SK-N-SH (cell line): ENCODE data around the gene MYMK. TPM values are rescaled to one million over a fixed set of nuclear protein-coding genes. Genes with fewer than 3 reads are reported as not detected.

Experiments used
- CTCF ChIA-PET: fragments of 300-600, 350-600 bp; formaldehyde crosslinking; extraction: SDS; loops from one replicate; lab custom pipeline; 2021; lab: Yijun Ruan, JAX
- POLR2A ChIA-PET: fragments of 350-600 bp; sonication (Branson Sonifier 250); formaldehyde crosslinking; extraction: SDS; loops from one replicate; lab custom pipeline; 2020; ENCODE audit warnings: antibody characterized with exemption, inconsistent platforms; lab: Yijun Ruan, JAX
- DNase-seq: peaks from one replicate; pipeline ENCODE4 v3.0.0; 2012
- H2AFZ ChIP-seq: fragments of 200-600 bp; sonication (generic); 2 replicates; pipeline ENCODE4 v1.8.1; 2016; ENCODE audit warnings: antibody characterized with exemption, mild to moderate bottlenecking, low read depth
- H3F3A ChIP-seq: fragments of 200-600 bp; sonication (generic); replicated peaks from 2 replicates; pipeline ENCODE3; 2016; ENCODE audit warnings: antibody characterized with exemption, mild to moderate bottlenecking; ENCODE audit not compliant: insufficient read depth
- H3K27ac ChIP-seq, 2 experiments: fragments of 200-500 bp in 1 of 2; fragments of 200-600 bp in 1 of 2; sonication (Bioruptor generic) in 1 of 2; sonication (generic), shearing (Covaris generic) in 1 of 2; 2 replicates each; pipeline versions ENCODE4 v1.5.1 to v1.6.1; 2014 to 2016; ENCODE audit warnings: low read depth in 2 of 2, inconsistent platforms in 1 of 2, low read length in 1 of 2, mild to moderate bottlenecking in 1 of 2, mixed read lengths in 1 of 2
- H3K27me3 ChIP-seq: fragments of 200-600 bp; sonication (generic), shearing (Covaris generic); 2 replicates; pipeline ENCODE4 v1.6.1; 2016; ENCODE audit warnings: mixed run types; ENCODE audit not compliant: insufficient read depth
- H3K36me3 ChIP-seq, 2 experiments: fragments of 200-500 bp in 1 of 2; fragments of 200-600 bp in 1 of 2; sonication (Bioruptor generic) in 1 of 2; sonication (generic) in 1 of 2; replicated peaks in 1 of 2; 2 replicates each; pipeline versions ENCODE3 to v1.5.1; 2014 to 2016; ENCODE audit warnings: low read length in 1 of 2, mild to moderate bottlenecking in 1 of 2; ENCODE audit not compliant: insufficient read depth in 2 of 2, control insufficient read depth in 1 of 2
- H3K4me1 ChIP-seq, 2 experiments: fragments of 200-500 bp in 1 of 2; fragments of 200-600 bp in 1 of 2; sonication (Bioruptor generic) in 1 of 2; sonication (generic), shearing (Covaris generic) in 1 of 2; 2 replicates each; pipeline versions ENCODE4 v1.5.1 to v1.6.1; 2014 to 2016; ENCODE audit warnings: low read depth in 1 of 2, low read length in 1 of 2, mixed run types in 1 of 2; ENCODE audit not compliant: insufficient read depth in 2 of 2, control insufficient read depth in 1 of 2
- H3K4me2 ChIP-seq: fragments of 200-600 bp; sonication (generic), shearing (Covaris generic); 2 replicates; pipeline ENCODE4 v1.6.1; 2017; ENCODE audit warnings: mixed run types
- H3K4me3 ChIP-seq, 2 experiments: fragments of 200-500 bp in 1 of 2; fragments of 200-600 bp in 1 of 2; sonication (Bioruptor generic) in 1 of 2; sonication (generic), shearing (Covaris generic) in 1 of 2; 2 replicates each; pipeline versions ENCODE4 v1.5.1 to v1.8.1; 2014 to 2016; ENCODE audit warnings: low read depth in 2 of 2, inconsistent platforms in 1 of 2, low read length in 1 of 2, mild to moderate bottlenecking in 1 of 2, mixed read lengths in 1 of 2, moderate library complexity in 1 of 2
- H3K79me2 ChIP-seq: fragments of 200-600 bp; sonication (generic); 2 replicates; pipeline ENCODE4 v1.8.1; 2017; ENCODE audit warnings: mild to moderate bottlenecking; ENCODE audit not compliant: insufficient read depth
- H3K9ac ChIP-seq: fragments of 200-600 bp; sonication (generic); 2 replicates; pipeline ENCODE4 v1.6.1; 2017; ENCODE audit warnings: mixed run types
- H3K9me2 ChIP-seq: fragments of 200-600 bp; sonication (generic); 2 replicates; pipeline ENCODE4 v1.6.1; 2017; ENCODE audit warnings: mixed run types
- H3K9me3 ChIP-seq: fragments of 200-600 bp; sonication (generic); 2 replicates; pipeline ENCODE4 v1.6.1; 2017; ENCODE audit warnings: mixed run types, mild to moderate bottlenecking, moderate library complexity
- H4K20me1 ChIP-seq: fragments of 200-600 bp; sonication (generic); 2 replicates; pipeline ENCODE4 v1.6.1; 2017; ENCODE audit warnings: mild to moderate bottlenecking, mixed run types; ENCODE audit not compliant: insufficient read depth
- EZH2phosphoT487 ChIP-seq: fragments of 200-600 bp; sonication (generic); IDR thresholded peaks from 2 replicates; pipeline ENCODE4 v1.6.1; 2017; ENCODE audit warnings: low read depth, mixed run types, mild to moderate bottlenecking, antibody characterized with exemption, moderate library complexity, borderline replicate concordance
- FOXM1 ChIP-seq: IDR thresholded peaks from 2 replicates; pipeline ENCODE4 v1.4.0; 2012; ENCODE audit warnings: low read depth, mild to moderate bottlenecking
- NFIC ChIP-seq: IDR thresholded peaks from 2 replicates; pipeline ENCODE4 v1.4.0; 2012; ENCODE audit warnings: borderline replicate concordance
- RFX5 ChIP-seq: IDR thresholded peaks from 2 replicates; pipeline ENCODE4 v1.6.1; 2012; ENCODE audit warnings: mild to moderate bottlenecking, improper control_type of control experiment, low read length
- RXRA ChIP-seq: IDR thresholded peaks from 2 replicates; pipeline ENCODE4 v1.4.0; 2012; ENCODE audit warnings: low read depth, mild to moderate bottlenecking, borderline replicate concordance
- SMC3 ChIP-seq: IDR thresholded peaks from 2 replicates; pipeline ENCODE4 v1.6.1; 2012; ENCODE audit warnings: low read depth, low read length, improper control_type of control experiment
- TAF1 ChIP-seq: IDR thresholded peaks from 2 replicates; pipeline ENCODE4 v1.6.1; 2012; ENCODE audit warnings: low read depth, mild to moderate bottlenecking, low read length, moderate library complexity, borderline replicate concordance
- TCF12 ChIP-seq: IDR thresholded peaks from 2 replicates; pipeline ENCODE4 v1.4.0; 2012
- YY1 ChIP-seq: IDR thresholded peaks from 2 replicates; pipeline ENCODE4 v1.4.0; 2012; ENCODE audit warnings: low read depth, mild to moderate bottlenecking
- WGBS: methylation state at CpG from one replicate; pipeline ENCODE4 v1.1.6; 2017; ENCODE audit warnings: low lambda C conversion rate; 5-methylcytosine and 5-hydroxymethylcytosine counted together
- polyA plus RNA-seq, 3 experiments: library from polyadenylated mRNA; depleted of rRNA; stranded (reverse); fragments of >200 nt; gene quantifications; 2 replicates each; pipeline ENCODE4 v1.2.3, GENCODE V29; 2012
- TF ChIP-seq, protein P1 (sequence below): fragments of 150-350 bp; IDR thresholded peaks from 2 replicates; pipeline ENCODE4 v1.6.1; 2017; ENCODE audit warnings: antibody characterized with exemption, low read length, low read depth, borderline replicate concordance

MYMK gene
- polyA plus RNA-seq, 1 of the 3 experiments (the other 2 are of a cell fraction): not detected

DNA sequence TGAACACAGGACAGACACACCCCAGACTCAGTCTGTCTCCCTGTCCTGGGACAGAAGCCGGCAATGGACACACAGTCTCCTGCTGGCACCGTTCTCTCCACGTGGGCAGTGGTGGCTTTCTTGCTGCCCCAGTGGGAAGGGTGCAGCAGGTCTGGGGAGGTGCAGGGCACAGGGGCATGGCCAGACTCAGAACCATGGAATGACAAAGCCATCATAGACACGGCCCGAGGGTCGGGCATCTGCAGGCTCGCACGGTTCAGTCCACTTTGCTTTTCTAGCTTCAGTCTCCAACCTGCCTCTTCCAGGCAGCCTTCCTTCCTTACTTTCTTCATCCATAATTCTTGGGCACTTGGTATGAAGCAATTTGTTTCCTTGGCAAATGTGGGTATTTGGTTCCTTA lies 16.7 kb downstream of the MYMK start:
- CTCF ChIA-PET: interaction anchor here (1.0 to 2.2 kb wide), 2 partner anchors 21 to 26 kb away, joined by 3 to 9 read pairs; no protein-coding TSS in a partner anchor
- WGBS: 79% methylated on average over 8 of the region's 8 CpGs
- TF ChIP-seq SMC3: no peak
- no peak for TF ChIP-seq YY1
- TF ChIP-seq RXRA: no peak
- TF ChIP-seq RFX5: no peak

GRCh38 chr9:133507246-133507965 lies 17.4 kb downstream of the MYMK start:
- no peak overlapping the region for H2AFZ ChIP-seq
- peaks cover 4% of the 10 kb centered on the region for H3F3A ChIP-seq
- no peak overlapping the region for H3K4me3 ChIP-seq
- H3K79me2 ChIP-seq: no peaks in the 10 kb centered on the region
- H4K20me1 ChIP-seq: no peaks in the 10 kb centered on the region
- TF ChIP-seq, protein P1, sequence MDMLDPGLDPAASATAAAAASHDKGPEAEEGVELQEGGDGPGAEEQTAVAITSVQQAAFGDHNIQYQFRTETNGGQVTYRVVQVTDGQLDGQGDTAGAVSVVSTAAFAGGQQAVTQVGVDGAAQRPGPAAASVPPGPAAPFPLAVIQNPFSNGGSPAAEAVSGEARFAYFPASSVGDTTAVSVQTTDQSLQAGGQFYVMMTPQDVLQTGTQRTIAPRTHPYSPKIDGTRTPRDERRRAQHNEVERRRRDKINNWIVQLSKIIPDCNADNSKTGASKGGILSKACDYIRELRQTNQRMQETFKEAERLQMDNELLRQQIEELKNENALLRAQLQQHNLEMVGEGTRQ: no peak
- TF ChIP-seq TAF1 (no peak), TCF12 (no peak), EZH2phosphoT487 (no peak), RFX5 (no peak)
- peaks cover 0 to 49% of the 10 kb centered on the region in 2 experiments; a peak in 1 of 4 replicates for H3K4me1 ChIP-seq
- H3K27ac ChIP-seq: no peak overlapping the region
- POLR2A ChIA-PET: no interaction called here
- no peaks in the 10 kb centered on the region for H3K27me3 ChIP-seq
- CTCF ChIA-PET: interaction anchor here (0.9 to 1.0 kb wide), 2 partner anchors 26 to 275 kb away, joined by 3 read pairs; no protein-coding TSS in a partner anchor
- H3K9me2 ChIP-seq: no peaks in the 10 kb centered on the region
- 85% methylated on average over 24 of the region's 24 CpGs for WGBS
- no peaks in the 10 kb centered on the region for H3K9me3 ChIP-seq
- no peaks in the 10 kb centered on the region for H3K36me3 ChIP-seq
- no peak overlapping the region for H3K9ac ChIP-seq
- H3K4me2 ChIP-seq: no peak overlapping the region
- no peak for DNase-seq

More for the DNA sequence above, 16.7 kb downstream of the MYMK start:
- peaks cover 0 to 55% of the 10 kb centered on the region in 2 experiments; a peak in 2 of 4 replicates for H3K4me1 ChIP-seq
- H3K9me2 ChIP-seq: no peaks in the 10 kb centered on the region
- no peaks in the 10 kb centered on the region for H3K27me3 ChIP-seq
- DNase-seq: no peak
- POLR2A ChIA-PET: interaction anchor here (1.4 kb wide), 1 partner anchor 20 kb away, joined by 4 read pairs; no protein-coding TSS in a partner anchor
- no peak overlapping the region for H3K9ac ChIP-seq
- H3K79me2 ChIP-seq: no peaks in the 10 kb centered on the region
- no peak overlapping the region for H2AFZ ChIP-seq
- no peak overlapping the region for H3K4me2 ChIP-seq
- no peaks in the 10 kb centered on the region for H3K9me3 ChIP-seq
- H3K4me3 ChIP-seq: no peak overlapping the region
- H4K20me1 ChIP-seq: no peaks in the 10 kb centered on the region
- no peak overlapping the region for H3K27ac ChIP-seq
- H3K36me3 ChIP-seq: no peaks in the 10 kb centered on the region
- H3F3A ChIP-seq: peaks cover 4% of the 10 kb centered on the region

DNA sequence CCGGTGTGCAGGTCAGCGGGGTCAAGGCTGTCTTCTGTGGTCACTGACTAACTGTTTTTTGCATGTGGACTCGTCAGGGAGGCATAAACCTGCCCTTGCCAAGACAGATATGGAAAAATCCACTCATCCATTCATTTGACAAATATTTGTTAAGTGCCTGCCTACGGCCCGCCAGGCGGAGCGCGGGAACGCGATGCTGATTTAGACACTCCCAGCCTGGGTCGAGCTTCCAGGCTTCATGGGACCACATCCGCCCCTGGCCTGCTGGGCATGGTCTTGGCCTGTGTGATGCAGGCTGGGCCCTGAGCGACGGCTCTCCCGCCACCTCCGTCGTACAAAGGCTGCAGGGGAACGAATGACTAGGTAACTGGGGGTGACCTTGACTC lies 18.1 kb downstream of the MYMK start:
- H3K9me3 ChIP-seq: no peaks in the 10 kb centered on the region
- H3K27me3 ChIP-seq: no peaks in the 10 kb centered on the region
- no peaks in the 10 kb centered on the region for H4K20me1 ChIP-seq
- H3K36me3 ChIP-seq: no peaks in the 10 kb centered on the region
- CTCF ChIA-PET: interaction anchor here (0.9 to 1.5 kb wide), 3 partner anchors 17 to 275 kb away, joined by 3 to 7 read pairs (median 5); no protein-coding TSS in a partner anchor
- no peaks in the 10 kb centered on the region for H3K79me2 ChIP-seq
- peak; percentile 50 for DNase-seq
- no peak overlapping the region for H3K9ac ChIP-seq
- H3K27ac ChIP-seq: peak overlapping the region in 1 of 2 experiments; percentile 91; a peak in 2 of 4 replicates
- H3K9me2 ChIP-seq: no peaks in the 10 kb centered on the region
- 61% methylated on average over 12 of the region's 18 CpGs for WGBS
- H3K4me3 ChIP-seq: no peak overlapping the region
- H3K4me1 ChIP-seq: peaks cover 0 to 44% of the 10 kb centered on the region in 2 experiments; a peak in 1 of 4 replicates
- H2AFZ ChIP-seq: no peak overlapping the region
- TF ChIP-seq NFIC: peak; percentile 47
- TF ChIP-seq FOXM1: no peak
- TF ChIP-seq, protein P1: no peak
- TF ChIP-seq, all 33 proteins: peak for 1
- Histone ChIP-seq H3F3A (no peaks in the 10 kb centered on the region), H3K4me2 (no peak overlapping the region)
- POLR2A ChIA-PET: interaction anchor here (1.0 to 1.9 kb wide), 4 partner anchors 8 to 127 kb away, joined by 3 to 8 read pairs (median 6); partner anchors contain the start of gene ADAMTSL2
